Common myeloid progenitor, CD34-positive (primary cell): ENCODE results near the gene ADK.

Experiments used
- CTCF ChIA-PET: fragments of 350-600 bp; sonication (Branson Sonifier 250); formaldehyde crosslinking; loops from one replicate; lab custom pipeline; 2021; ENCODE audit warnings: antibody characterized with exemption; lab: Charles Lee
- POLR2A ChIA-PET: fragments of 350-600 bp; sonication (Branson Sonifier 250); formaldehyde crosslinking; loops from one replicate; lab custom pipeline; 2021; ENCODE audit warnings: antibody characterized with exemption; lab: Charles Lee
- DNase-seq, 3 donors: peaks; one replicate each; pipeline versions ENCODE4 v3.0.0 to v3.0.0-alpha.2; 2013
- H3K27ac ChIP-seq, 2 experiments: 1 replicate in 1 of 2; 2 replicates in 1 of 2; pipeline ENCODE4 v1.7.0; 2013; ENCODE audit warnings: inconsistent platforms in 2 of 2, low read length in 2 of 2, mild to moderate bottlenecking in 2 of 2, low read depth in 1 of 2, moderate library complexity in 1 of 2; ENCODE audit not compliant: severe bottlenecking in 2 of 2, insufficient read depth in 1 of 2, poor library complexity in 1 of 2
- H3K27me3 ChIP-seq, 5 experiments: replicated peaks in 2 of 5; 1 replicate in 3 of 5; 2 replicates in 2 of 5; pipeline versions ENCODE4 v1.6.1 to v1.7.0; 2013; ENCODE audit warnings: low read length in 4 of 5, mild to moderate bottlenecking in 2 of 5, moderate library complexity in 2 of 5, inconsistent platforms in 1 of 5; ENCODE audit not compliant: insufficient read depth in 5 of 5, control insufficient read depth in 4 of 5
- H3K36me3 ChIP-seq, 4 experiments: 1 replicate in 2 of 4; 2 replicates in 2 of 4; pipeline versions ENCODE4 v1.6.1 to v1.7.0; 2013; ENCODE audit warnings: low read length in 3 of 4, control low read depth in 1 of 4, mild to moderate bottlenecking in 1 of 4; ENCODE audit not compliant: control insufficient read depth in 4 of 4, insufficient read depth in 4 of 4
- H3K4me1 ChIP-seq, 4 experiments: 1 replicate in 3 of 4; 2 replicates in 1 of 4; pipeline versions ENCODE4 v1.6.1 to v1.7.1; 2013; ENCODE audit warnings: low read length in 3 of 4, mild to moderate bottlenecking in 3 of 4, control low read depth in 1 of 4, inconsistent platforms in 1 of 4, moderate library complexity in 1 of 4; ENCODE audit not compliant: control insufficient read depth in 4 of 4, insufficient read depth in 4 of 4; ENCODE audit errors: control extremely low read depth in 1 of 4
- H3K4me3 ChIP-seq, 7 experiments: 1 replicate in 4 of 7; 2 replicates in 3 of 7; pipeline versions ENCODE4 v1.5.1 to v1.7.0; 2013; ENCODE audit warnings: mild to moderate bottlenecking in 7 of 7, low read length in 6 of 7, moderate library complexity in 6 of 7, inconsistent platforms in 2 of 7, low read depth in 2 of 7, control low read depth in 1 of 7; ENCODE audit not compliant: insufficient read depth in 4 of 7, control insufficient read depth in 1 of 7; ENCODE audit errors: extremely low read depth in 1 of 7
- H3K9me3 ChIP-seq, 5 experiments: 1 replicate in 4 of 5; 2 replicates in 1 of 5; pipeline versions ENCODE4 v1.6.1 to v1.7.1; 2013; ENCODE audit warnings: low read length in 4 of 5, mild to moderate bottlenecking in 2 of 5, inconsistent platforms in 1 of 5, low read depth in 1 of 5, moderate library complexity in 1 of 5; ENCODE audit not compliant: control insufficient read depth in 4 of 5, insufficient read depth in 2 of 5; ENCODE audit errors: control extremely low read depth in 1 of 5
- WGBS: methylation state at CpG from one replicate; pipeline ENCODE4 v1.1.5; 2013; ENCODE audit not compliant: insufficient coverage; 5-methylcytosine and 5-hydroxymethylcytosine counted together

The ADK gene

DNA sequence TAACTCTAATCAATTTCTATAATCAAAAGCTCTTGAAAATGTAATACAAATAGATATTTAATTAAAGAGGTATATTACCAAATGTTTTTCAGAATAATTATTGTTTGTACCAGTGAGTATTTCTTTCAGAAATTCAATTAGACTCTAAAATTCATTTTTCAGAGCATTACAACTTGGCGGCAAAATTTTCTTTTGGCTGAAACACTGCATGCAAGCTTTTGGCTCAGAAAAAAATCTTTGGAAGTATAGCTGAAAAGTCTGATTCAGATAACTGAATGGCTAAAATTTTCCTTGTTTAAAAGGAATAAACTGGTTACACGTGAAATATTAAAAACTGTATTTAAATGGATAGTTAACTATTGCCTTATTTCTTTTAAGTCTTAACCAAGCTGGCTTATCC is 472.8 kb downstream of the ADK start:
- CTCF ChIA-PET: interaction anchor here (0.6 to 1.5 kb wide), 2 partner anchors 17 to 43 kb away, joined by 3 read pairs; no protein-coding TSS in a partner anchor
- no peak overlapping the region for H3K27ac ChIP-seq
- H3K9me3 ChIP-seq: peaks cover 0 to 24% (median 4%) of the 10 kb centered on the region in 5 experiments
- WGBS: no CpG with 5 or more reads among the region's 2 CpGs
- no peak for DNase-seq
- H3K27me3 ChIP-seq: no peaks in the 10 kb centered on the region
- no peak overlapping the region for H3K4me3 ChIP-seq
- H3K36me3 ChIP-seq: peaks cover 0 to 4% (median 2%) of the 10 kb centered on the region in 4 experiments
- POLR2A ChIA-PET: no interaction called here
- no peaks in the 10 kb centered on the region for H3K4me1 ChIP-seq

DNA sequence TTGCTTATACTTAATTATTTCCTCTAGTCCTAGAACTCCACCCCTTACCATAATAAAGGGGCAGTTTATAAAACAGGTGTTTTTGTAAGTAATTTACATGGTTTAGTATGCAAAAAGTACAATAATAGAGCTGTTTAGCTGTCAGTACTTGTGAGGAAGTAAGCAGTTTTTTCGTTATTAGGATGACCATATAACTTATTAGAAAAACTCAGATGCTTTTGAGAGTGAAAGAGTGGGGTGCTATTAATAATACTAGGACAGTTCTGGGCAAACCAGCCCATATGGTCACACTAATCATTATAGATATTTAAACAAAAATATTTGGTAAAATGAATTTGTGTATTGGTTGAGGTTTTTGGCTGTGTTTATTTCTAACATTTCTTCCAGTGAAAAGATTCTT is 473.5 kb downstream of the ADK start:
- DNase-seq: no peak
- Histone ChIP-seq H3K36me3 (peaks cover 0 to 4% (median 2%) of the 10 kb centered on the region in 4 experiments), H3K27me3 (no peaks in the 10 kb centered on the region), H3K27ac (no peak overlapping the region), H3K9me3 (peaks cover 0 to 17% (median 4%) of the 10 kb centered on the region in 5 experiments), H3K4me3 (no peak overlapping the region), H3K4me1 (no peaks in the 10 kb centered on the region)
- ChIA-PET POLR2A (no interaction called here), CTCF (interaction anchor here (1.5 kb wide), 1 partner anchor 16 kb away, joined by 3 read pairs; no protein-coding TSS in a partner anchor)
- 100% methylated on average over 1 of the region's 1 CpG for WGBS

GRCh38 chr10:74628136-74628535 is 477.1 kb downstream of the ADK start:
- no peaks in the 10 kb centered on the region for H3K27me3 ChIP-seq
- 100% methylated on average over 1 of the region's 2 CpGs for WGBS
- ChIA-PET POLR2A (interaction anchor here (0.6 kb wide), 1 partner anchor 422 kb away, joined by 5 read pairs; no protein-coding TSS in a partner anchor), CTCF (interaction anchor here (1.0 to 1.3 kb wide), 2 partner anchors 7 to 110 kb away, joined by 3 read pairs; no protein-coding TSS in a partner anchor)
- H3K4me1 ChIP-seq: no peaks in the 10 kb centered on the region
- DNase-seq: no peak
- H3K4me3 ChIP-seq: no peak overlapping the region
- H3K9me3 ChIP-seq: peaks cover 0 to 4% (median 0%) of the 10 kb centered on the region in 5 experiments
- H3K27ac ChIP-seq: no peak overlapping the region
- peaks cover 1 to 14% (median 3%) of the 10 kb centered on the region in 4 experiments for H3K36me3 ChIP-seq

- ChIA-PET POLR2A (no interaction called here), CTCF (no interaction called here)
- H3K36me3 ChIP-seq: peaks cover 2 to 34% (median 13%) of the 10 kb centered on the region in 4 experiments
- no peak overlapping the region for H3K27ac ChIP-seq
- H3K27me3 ChIP-seq: no peaks in the 10 kb centered on the region
- no peak overlapping the region for H3K4me3 ChIP-seq
- no peaks in the 10 kb centered on the region for H3K4me1 ChIP-seq
- peaks cover 0 to 28% (median 13%) of the 10 kb centered on the region in 5 experiments for H3K9me3 ChIP-seq
- peak; percentile 22 to 47 (median 43) for DNase-seq
Observed at GRCh38 chr10:74634995-74635536, 484.0 kb downstream of the ADK start.

DNA sequence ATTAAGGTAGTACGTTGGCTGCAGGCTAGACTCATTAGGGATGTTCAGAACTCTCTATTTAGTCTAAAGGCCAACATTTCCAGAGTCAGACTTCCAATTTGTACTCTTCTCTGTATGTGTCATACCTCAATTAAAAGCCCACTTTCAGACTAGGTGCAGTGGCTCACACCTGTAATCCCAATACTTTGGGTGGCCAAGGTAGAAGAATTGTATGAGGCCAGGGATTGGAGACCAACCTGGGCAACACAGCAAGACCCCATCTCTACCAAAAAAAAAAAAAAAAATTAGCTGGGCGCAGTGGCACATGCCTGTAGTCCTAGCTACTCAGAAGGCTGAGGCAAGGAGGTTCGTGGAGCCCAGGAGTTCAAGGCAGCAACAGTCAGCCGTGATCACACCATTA is 484.6 kb downstream of the ADK start:
- CTCF ChIA-PET: interaction anchor here (0.6 kb wide), 1 partner anchor 79 kb away, joined by 3 read pairs; no protein-coding TSS in a partner anchor
- no peak for DNase-seq
- no peak overlapping the region for H3K27ac ChIP-seq

DNA sequence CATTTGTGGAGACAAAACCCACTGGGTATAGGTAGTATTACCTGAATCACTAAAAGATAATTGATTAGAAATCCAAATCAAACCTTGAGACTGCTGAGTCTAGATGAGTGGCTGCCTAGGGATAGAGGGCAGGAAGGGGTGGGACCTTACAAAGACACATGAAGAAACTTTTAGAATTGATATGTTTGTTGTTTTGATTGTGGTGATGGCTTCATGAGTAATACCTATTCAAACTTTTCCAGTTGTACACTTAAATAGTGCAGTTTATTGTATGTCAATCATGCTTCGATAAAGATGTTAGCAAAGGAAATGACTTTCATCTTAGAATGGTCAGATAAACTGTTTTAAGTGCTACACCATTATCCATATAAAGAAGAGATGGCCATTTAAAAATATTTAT is 486.7 kb downstream of the ADK start:
- CTCF ChIA-PET: no interaction called here
- WGBS: no CpG with 5 or more reads among the region's 1 CpG

More for the DNA sequence above, 484.6 kb downstream of the ADK start:
- WGBS: 93% methylated on average over 2 of the region's 4 CpGs
- H3K4me1 ChIP-seq: no peaks in the 10 kb centered on the region
- no peaks in the 10 kb centered on the region for H3K27me3 ChIP-seq
- POLR2A ChIA-PET: interaction anchor here (0.6 kb wide), 1 partner anchor 330 kb away, joined by 3 read pairs; no protein-coding TSS in a partner anchor
- peaks cover 0 to 28% (median 13%) of the 10 kb centered on the region in 5 experiments for H3K9me3 ChIP-seq
- H3K36me3 ChIP-seq: peaks cover 2 to 34% (median 13%) of the 10 kb centered on the region in 4 experiments
- no peak overlapping the region for H3K4me3 ChIP-seq

More for the DNA sequence above, 486.7 kb downstream of the ADK start:
- Histone ChIP-seq H3K27ac (no peak overlapping the region), H3K36me3 (peaks cover 0 to 24% (median 11%) of the 10 kb centered on the region in 4 experiments), H3K4me3 (no peak overlapping the region), H3K9me3 (peaks cover 0 to 24% (median 13%) of the 10 kb centered on the region in 5 experiments), H3K4me1 (no peaks in the 10 kb centered on the region), H3K27me3 (no peaks in the 10 kb centered on the region)
- POLR2A ChIA-PET: no interaction called here
- DNase-seq: no peak
